Right forelimb (tissue), 1 donor: ENCODE results near the gene ZBTB5.
A peak's percentile ranks its signal among the peaks of the same experiment; 100 is the strongest.
"Not testable (repeated sequence)": the region's sequence is repeated elsewhere in the genome, so short reads cannot be mapped to it uniquely, and the experiment has no call there.

Experiments used
- DNase-seq: peaks from one replicate; pipeline ENCODE4 v3.0.0-alpha.2; 2018

The ZBTB5 gene

GRCh38 chr9:37465249-37466036 is at the start of gene ZBTB5:
ZBTB5 (minus strand) TSS chr9:37465450; CDS start chr9:37442551, 22,899 bp downstream.
- peak; percentile 99 for DNase-seq

- no peak for DNase-seq
These were observed 49.7 kb upstream of the ZBTB5 start for GRCh38 chr9:37514999-37515398.

- DNase-seq: not testable (repeated sequence)
These were observed 49.2 kb upstream of the ZBTB5 start for GRCh38 chr9:37514415-37514814.

- no peak for DNase-seq
These were observed 47.2 kb upstream of the ZBTB5 start for GRCh38 chr9:37512437-37512836.

- no peak for DNase-seq
These were observed 46.1 kb upstream of the ZBTB5 start for GRCh38 chr9:37511016-37512010.

- not testable (repeated sequence) for DNase-seq
These were observed 44.8 kb upstream of the ZBTB5 start for GRCh38 chr9:37510053-37510452.

GRCh38 chr9:37509536-37509935 is 44.3 kb upstream of the ZBTB5 start:
- no peak for DNase-seq

GRCh38 chr9:37508834-37509206 is 43.6 kb upstream of the ZBTB5 start:
- no peak for DNase-seq

GRCh38 chr9:37508135-37508833 is 43.0 kb upstream of the ZBTB5 start:
- no peak for DNase-seq

- DNase-seq: no peak
These were observed 42.4 kb upstream of the ZBTB5 start for GRCh38 chr9:37507566-37508134.

GRCh38 chr9:37504605-37505004 is 39.4 kb upstream of the ZBTB5 start:
- no peak for DNase-seq

- peak; percentile 0 for DNase-seq
These were observed 38.5 kb upstream of the ZBTB5 start for GRCh38 chr9:37503736-37504135.

- no peak for DNase-seq
These were observed 36.8 kb upstream of the ZBTB5 start for GRCh38 chr9:37501957-37502596.

- no peak for DNase-seq
These were observed 34.0 kb upstream of the ZBTB5 start for GRCh38 chr9:37499297-37499696.

GRCh38 chr9:37498457-37498856 is 33.2 kb upstream of the ZBTB5 start:
- peak; percentile 5 for DNase-seq

GRCh38 chr9:37497320-37497719 is 32.1 kb upstream of the ZBTB5 start:
- DNase-seq: no peak

- peak; percentile 12 for DNase-seq
These were observed 30.8 kb upstream of the ZBTB5 start for GRCh38 chr9:37496020-37496419.

GRCh38 chr9:37495571-37495970 is 30.3 kb upstream of the ZBTB5 start:
- peak; percentile 2 for DNase-seq

GRCh38 chr9:37491939-37492338 is 26.7 kb upstream of the ZBTB5 start:
- DNase-seq: peak; percentile 6

- peak; percentile 64 for DNase-seq
These were observed 21.6 kb upstream of the ZBTB5 start for GRCh38 chr9:37486616-37487548.

GRCh38 chr9:37486256-37486615 is 21.0 kb upstream of the ZBTB5 start:
- DNase-seq: no peak
